ENCODE data around the gene EMX1.

EMX1 gene

GRCh38 chr2:72983500-72984161, 66.3 kb downstream of the EMX1 start:
- DNase-seq: no peak

- no peak for DNase-seq
These were observed 66.9 kb downstream of the EMX1 start for GRCh38 chr2:72984172-72984671.

All from inflammatory macrophage treated with lipopolysaccharide for 4 hours (primary cell).